IPS-18a (cell line): ENCODE results near the gene KRCC1.

ENCODE experiments used
- H3K27ac ChIP-seq: one replicate; pipeline ENCODE4 v1.5.1; 2013; ENCODE audit warnings: low read length
- H3K27me3 ChIP-seq: one replicate; pipeline ENCODE4 v1.6.1; 2013; ENCODE audit warnings: mild to moderate bottlenecking, low read length; ENCODE audit not compliant: control insufficient read depth, insufficient read depth
- H3K36me3 ChIP-seq: one replicate; pipeline ENCODE4 v1.6.1; 2013; ENCODE audit warnings: low read depth, low read length; ENCODE audit not compliant: control insufficient read depth
- H3K4me1 ChIP-seq: one replicate; pipeline ENCODE4 v1.6.1; 2013; ENCODE audit warnings: low read depth, low read length; ENCODE audit not compliant: control insufficient read depth
- H3K4me3 ChIP-seq: one replicate; pipeline ENCODE4 v1.5.1; 2013; ENCODE audit warnings: low read length
- H3K9ac ChIP-seq: one replicate; pipeline ENCODE4 v1.6.1; 2013; ENCODE audit warnings: mild to moderate bottlenecking, low read length, moderate library complexity
- H3K9me3 ChIP-seq: one replicate; pipeline ENCODE4 v1.6.1; 2013; ENCODE audit warnings: low read depth, low read length; ENCODE audit not compliant: control insufficient read depth

KRCC1 gene

GRCh38 chr2:88055371-88056128 lies at the start of gene KRCC1:
Gene KRCC1, minus strand, starts transcription at chr2:88055783. Its CDS starts 27,220 bp downstream, at chr2:88028563.
- H3K27ac ChIP-seq = peak within 1 kb of the TSS; percentile 74
- H3K9me3 ChIP-seq = no peaks in the 10 kb centered on the region
- peaks cover 11% of the 10 kb centered on the region for H3K4me1 ChIP-seq
- no peaks in the 10 kb centered on the region for H3K36me3 ChIP-seq
- H3K27me3 ChIP-seq = no peaks in the 10 kb centered on the region
- peak within 1 kb of the TSS; percentile 93 for H3K9ac ChIP-seq
- peak within 1 kb of the TSS; percentile 78 for H3K4me3 ChIP-seq

- no peak overlapping the region for H3K4me3 ChIP-seq
- no peaks in the 10 kb centered on the region for H3K27me3 ChIP-seq
- peaks cover 12% of the 10 kb centered on the region for H3K4me1 ChIP-seq
- no peak overlapping the region for H3K27ac ChIP-seq
- no peaks in the 10 kb centered on the region for H3K9me3 ChIP-seq
- H3K9ac ChIP-seq = no peak overlapping the region
- no peaks in the 10 kb centered on the region for H3K36me3 ChIP-seq
Observed at GRCh38 chr2:88100489-88100858, 44.9 kb upstream of the KRCC1 start.

GRCh38 chr2:88099798-88100488 lies 44.4 kb upstream of the KRCC1 start:
- H3K27ac ChIP-seq = no peak overlapping the region
- no peaks in the 10 kb centered on the region for H3K27me3 ChIP-seq
- H3K36me3 ChIP-seq = no peaks in the 10 kb centered on the region
- H3K9me3 ChIP-seq = no peaks in the 10 kb centered on the region
- H3K9ac ChIP-seq = no peak overlapping the region
- peaks cover 12% of the 10 kb centered on the region for H3K4me1 ChIP-seq
- H3K4me3 ChIP-seq = no peak overlapping the region

GRCh38 chr2:88098558-88098900 lies 42.9 kb upstream of the KRCC1 start:
- Histone ChIP-seq H3K36me3 (no peaks in the 10 kb centered on the region), H3K4me3 (no peak overlapping the region), H3K9ac (no peak overlapping the region), H3K9me3 (no peaks in the 10 kb centered on the region), H3K4me1 (peaks cover 12% of the 10 kb centered on the region), H3K27me3 (no peaks in the 10 kb centered on the region), H3K27ac (no peak overlapping the region)

- Histone ChIP-seq H3K27ac (no peak overlapping the region), H3K36me3 (no peaks in the 10 kb centered on the region), H3K4me1 (peaks cover 12% of the 10 kb centered on the region), H3K4me3 (no peak overlapping the region), H3K9me3 (no peaks in the 10 kb centered on the region), H3K9ac (no peak overlapping the region), H3K27me3 (no peaks in the 10 kb centered on the region)
Observed at GRCh38 chr2:88097891-88098557, 42.4 kb upstream of the KRCC1 start.

- Histone ChIP-seq H3K9me3 (no peaks in the 10 kb centered on the region), H3K4me3 (no peak overlapping the region), H3K27me3 (no peaks in the 10 kb centered on the region), H3K9ac (no peak overlapping the region), H3K27ac (no peak overlapping the region), H3K36me3 (no peaks in the 10 kb centered on the region), H3K4me1 (peaks cover 12% of the 10 kb centered on the region)
Observed at GRCh38 chr2:88097192-88097591, 41.6 kb upstream of the KRCC1 start.

GRCh38 chr2:88096708-88097107 lies 41.1 kb upstream of the KRCC1 start:
- H3K36me3 ChIP-seq = no peaks in the 10 kb centered on the region
- no peak overlapping the region for H3K4me3 ChIP-seq
- H3K27me3 ChIP-seq = no peaks in the 10 kb centered on the region
- peaks cover 12% of the 10 kb centered on the region for H3K4me1 ChIP-seq
- H3K9me3 ChIP-seq = no peaks in the 10 kb centered on the region
- H3K27ac ChIP-seq = no peak overlapping the region
- H3K9ac ChIP-seq = no peak overlapping the region

- H3K4me1 ChIP-seq = peaks cover 6% of the 10 kb centered on the region
- no peaks in the 10 kb centered on the region for H3K27me3 ChIP-seq
- H3K36me3 ChIP-seq = no peaks in the 10 kb centered on the region
- no peak overlapping the region for H3K9ac ChIP-seq
- no peak overlapping the region for H3K4me3 ChIP-seq
- H3K27ac ChIP-seq = no peak overlapping the region
- no peaks in the 10 kb centered on the region for H3K9me3 ChIP-seq
Observed at GRCh38 chr2:88095022-88095421, 39.4 kb upstream of the KRCC1 start.

GRCh38 chr2:88092773-88093172 lies 37.2 kb upstream of the KRCC1 start:
- Histone ChIP-seq H3K27me3 (no peaks in the 10 kb centered on the region), H3K4me3 (no peak overlapping the region), H3K9me3 (no peaks in the 10 kb centered on the region), H3K27ac (no peak overlapping the region), H3K36me3 (no peaks in the 10 kb centered on the region), H3K4me1 (peaks cover 5% of the 10 kb centered on the region), H3K9ac (no peak overlapping the region)

- Histone ChIP-seq H3K27me3 (no peaks in the 10 kb centered on the region), H3K27ac (no peak overlapping the region), H3K9ac (no peak overlapping the region), H3K4me3 (no peak overlapping the region), H3K36me3 (no peaks in the 10 kb centered on the region), H3K4me1 (peaks cover under 1% of the 10 kb centered on the region), H3K9me3 (no peaks in the 10 kb centered on the region)
Observed at GRCh38 chr2:88091943-88092342, 36.4 kb upstream of the KRCC1 start.

GRCh38 chr2:88090446-88091283 lies 35.1 kb upstream of the KRCC1 start:
- no peaks in the 10 kb centered on the region for H3K4me1 ChIP-seq
- no peaks in the 10 kb centered on the region for H3K27me3 ChIP-seq
- no peaks in the 10 kb centered on the region for H3K36me3 ChIP-seq
- no peaks in the 10 kb centered on the region for H3K9me3 ChIP-seq
- no peak overlapping the region for H3K4me3 ChIP-seq
- H3K9ac ChIP-seq = no peak overlapping the region
- no peak overlapping the region for H3K27ac ChIP-seq
